Nephron progenitor cell (in vitro differentiated cells): ENCODE measurements around the gene AADACL4.
A peak's percentile ranks its signal among the peaks of the same experiment; 100 is the strongest.

ENCODE experiments used
- DNase-seq: peaks from one replicate; pipeline ENCODE4 v3.0.0; 2021
- H3K27ac Mint-ChIP-seq: 2 replicates; pipeline ENCODE4 v1.8.0; 2021; ENCODE audit warnings: mild to moderate bottlenecking, moderate library complexity, mixed read lengths
- H3K27me3 Mint-ChIP-seq: 2 replicates; pipeline ENCODE4 v1.8.0; 2021; ENCODE audit warnings: mild to moderate bottlenecking, low read depth, mixed read lengths; ENCODE audit not compliant: poor library complexity
- H3K36me3 Mint-ChIP-seq: 2 replicates; pipeline ENCODE4 v1.8.0; 2021; ENCODE audit warnings: low read depth, mixed read lengths
- H3K4me1 Mint-ChIP-seq: 2 replicates; pipeline ENCODE4 v1.8.0; 2021; ENCODE audit warnings: mixed read lengths
- H3K4me3 Mint-ChIP-seq: 2 replicates; pipeline ENCODE4 v1.8.0; 2021; ENCODE audit warnings: mild to moderate bottlenecking, moderate library complexity, mixed read lengths
- H3K9me3 Mint-ChIP-seq: 2 replicates; pipeline ENCODE4 v1.8.0; 2021; ENCODE audit warnings: mild to moderate bottlenecking, moderate library complexity, mixed read lengths
- TF ChIP-seq, protein P1 (sequence below): fragments of 200-600 bp; sonication (generic); IDR thresholded peaks from 2 replicates; pipeline ENCODE4 v1.5.0; 2021; ENCODE audit warnings: antibody characterized with exemption

The AADACL4 gene

DNA sequence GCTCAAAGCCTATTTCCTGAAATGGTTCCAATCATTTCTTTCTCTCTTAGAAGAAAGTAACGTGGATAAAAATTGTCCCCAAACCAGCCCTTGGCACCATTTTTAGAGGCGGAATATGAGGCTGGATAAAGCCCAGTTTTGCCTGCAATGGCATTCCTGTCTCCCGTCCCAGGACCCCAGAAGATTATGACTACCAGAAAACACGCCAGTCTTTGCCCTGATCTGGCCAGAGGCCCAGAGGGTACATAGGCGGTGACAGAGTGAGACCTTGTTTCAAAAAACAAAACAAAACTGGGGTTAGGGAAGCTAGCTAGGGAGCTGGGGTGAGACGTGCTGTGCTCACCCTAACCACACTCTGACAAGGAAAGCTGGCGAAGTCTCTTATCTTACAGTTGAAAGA is at the start of gene AADACL4:
TSS of gene AADACL4 (plus strand) at position 301 of the 400 bp plus-strand sequence. CDS start 462 bp downstream, outside the sequence.
- Mint-ChIP-seq H3K9me3 (peaks cover 43% of the 10 kb centered on the region), H3K4me1 (no peaks in the 10 kb centered on the region), H3K27ac (no peak within 1 kb of the TSS), H3K4me3 (no peak within 1 kb of the TSS), H3K36me3 (peaks cover 21% of the 10 kb centered on the region), H3K27me3 (peaks cover 33% of the 10 kb centered on the region)
- DNase-seq = no peak
- TF ChIP-seq, protein P1, sequence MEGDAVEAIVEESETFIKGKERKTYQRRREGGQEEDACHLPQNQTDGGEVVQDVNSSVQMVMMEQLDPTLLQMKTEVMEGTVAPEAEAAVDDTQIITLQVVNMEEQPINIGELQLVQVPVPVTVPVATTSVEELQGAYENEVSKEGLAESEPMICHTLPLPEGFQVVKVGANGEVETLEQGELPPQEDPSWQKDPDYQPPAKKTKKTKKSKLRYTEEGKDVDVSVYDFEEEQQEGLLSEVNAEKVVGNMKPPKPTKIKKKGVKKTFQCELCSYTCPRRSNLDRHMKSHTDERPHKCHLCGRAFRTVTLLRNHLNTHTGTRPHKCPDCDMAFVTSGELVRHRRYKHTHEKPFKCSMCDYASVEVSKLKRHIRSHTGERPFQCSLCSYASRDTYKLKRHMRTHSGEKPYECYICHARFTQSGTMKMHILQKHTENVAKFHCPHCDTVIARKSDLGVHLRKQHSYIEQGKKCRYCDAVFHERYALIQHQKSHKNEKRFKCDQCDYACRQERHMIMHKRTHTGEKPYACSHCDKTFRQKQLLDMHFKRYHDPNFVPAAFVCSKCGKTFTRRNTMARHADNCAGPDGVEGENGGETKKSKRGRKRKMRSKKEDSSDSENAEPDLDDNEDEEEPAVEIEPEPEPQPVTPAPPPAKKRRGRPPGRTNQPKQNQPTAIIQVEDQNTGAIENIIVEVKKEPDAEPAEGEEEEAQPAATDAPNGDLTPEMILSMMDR = no peak

DNA sequence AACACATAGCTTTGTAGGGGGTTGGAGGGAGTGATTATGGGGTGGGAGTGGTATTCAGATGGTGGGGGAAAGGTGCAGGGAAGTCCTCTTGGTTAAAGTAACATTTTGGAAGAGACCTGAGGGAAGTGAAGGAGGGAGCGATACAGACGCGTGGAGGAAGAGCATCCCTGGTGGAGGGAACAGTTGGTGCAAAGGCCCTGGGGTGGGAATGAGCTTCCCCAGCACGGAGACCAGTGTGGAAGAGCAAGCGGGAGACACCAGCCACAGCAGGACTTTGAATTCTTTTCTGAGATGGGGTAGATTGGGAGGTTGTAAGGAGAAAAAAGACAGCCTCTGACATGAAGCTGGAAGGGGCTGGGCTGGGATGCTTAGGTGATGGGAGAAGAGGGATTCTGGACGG is 49.4 kb upstream of the AADACL4 start:
- no peaks in the 10 kb centered on the region for H3K9me3 Mint-ChIP-seq

DNA sequence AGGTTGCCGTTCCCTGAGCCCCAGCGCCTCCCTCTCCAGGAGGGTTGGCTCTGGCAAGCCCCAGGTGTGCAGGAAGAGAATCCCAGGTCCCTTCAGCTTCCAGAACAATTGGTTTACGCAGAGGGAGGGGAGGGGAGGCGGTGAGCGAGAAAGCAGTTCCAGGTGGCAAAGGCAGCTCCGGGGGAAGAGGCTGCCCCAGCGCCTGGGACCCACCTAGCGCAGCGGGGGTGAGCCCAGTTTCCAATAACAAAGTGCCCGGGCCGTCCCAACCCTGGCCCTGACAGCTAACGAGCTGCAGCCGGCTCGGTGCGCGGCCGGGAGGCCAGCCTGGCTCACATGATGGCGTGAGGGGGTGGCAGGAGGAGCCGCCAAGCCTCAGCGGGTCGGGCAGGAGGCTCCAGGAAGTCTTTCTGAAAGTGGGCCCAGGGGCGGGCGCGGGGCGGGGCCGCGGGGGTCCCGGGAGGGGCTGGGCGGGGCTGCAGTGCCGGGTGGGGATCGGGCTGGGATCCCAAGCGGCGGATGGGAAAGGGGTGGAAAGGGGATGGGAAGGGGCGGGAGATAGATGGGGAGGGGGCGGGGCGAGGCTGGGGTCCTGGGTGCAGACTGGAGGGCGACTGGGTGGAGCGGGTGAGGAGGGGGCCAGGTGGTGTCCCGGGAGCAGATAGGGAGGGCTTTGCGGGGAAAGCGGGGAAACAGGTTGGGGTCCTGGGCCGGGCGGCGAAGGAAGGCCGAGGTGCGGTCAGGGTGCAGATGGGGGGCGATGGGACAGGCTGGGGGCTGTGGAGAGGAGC is 48.7 kb upstream of the AADACL4 start:
- DNase-seq = peak; percentile 86
- Mint-ChIP-seq H3K9me3 (no peaks in the 10 kb centered on the region), H3K36me3 (peaks cover 4% of the 10 kb centered on the region), H3K4me3 (peak overlapping the region; percentile 78), H3K27ac (peak overlapping the region; percentile 62), H3K4me1 (peaks cover 80% of the 10 kb centered on the region), H3K27me3 (peaks cover 19% of the 10 kb centered on the region)
- TF ChIP-seq, protein P1 = no peak

More for the DNA sequence above, 49.4 kb upstream of the AADACL4 start:
- Mint-ChIP-seq H3K27ac (peak overlapping the region; percentile 62), H3K4me3 (peak overlapping the region; percentile 78), H3K36me3 (peaks cover 4% of the 10 kb centered on the region), H3K4me1 (peaks cover 73% of the 10 kb centered on the region), H3K27me3 (peaks cover 14% of the 10 kb centered on the region)
- TF ChIP-seq, protein P1 = no peak
- no peak for DNase-seq

DNA sequence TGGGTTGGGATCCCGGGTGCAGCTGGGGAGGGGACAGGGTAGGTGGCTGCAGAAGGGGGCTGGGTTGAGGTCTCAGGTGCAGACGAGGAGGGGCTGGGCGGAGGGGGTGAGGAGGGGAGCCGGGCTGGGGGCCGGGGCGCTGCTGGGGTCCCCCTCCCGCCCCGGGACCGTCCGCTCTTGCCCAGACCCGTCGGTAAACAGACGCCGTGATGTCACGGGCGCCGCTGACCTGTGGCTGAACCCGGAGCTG is 48.2 kb upstream of the AADACL4 start:
- DNase-seq = no peak
- Mint-ChIP-seq H3K4me1 (peaks cover 83% of the 10 kb centered on the region), H3K27ac (no peak overlapping the region)

DNA sequence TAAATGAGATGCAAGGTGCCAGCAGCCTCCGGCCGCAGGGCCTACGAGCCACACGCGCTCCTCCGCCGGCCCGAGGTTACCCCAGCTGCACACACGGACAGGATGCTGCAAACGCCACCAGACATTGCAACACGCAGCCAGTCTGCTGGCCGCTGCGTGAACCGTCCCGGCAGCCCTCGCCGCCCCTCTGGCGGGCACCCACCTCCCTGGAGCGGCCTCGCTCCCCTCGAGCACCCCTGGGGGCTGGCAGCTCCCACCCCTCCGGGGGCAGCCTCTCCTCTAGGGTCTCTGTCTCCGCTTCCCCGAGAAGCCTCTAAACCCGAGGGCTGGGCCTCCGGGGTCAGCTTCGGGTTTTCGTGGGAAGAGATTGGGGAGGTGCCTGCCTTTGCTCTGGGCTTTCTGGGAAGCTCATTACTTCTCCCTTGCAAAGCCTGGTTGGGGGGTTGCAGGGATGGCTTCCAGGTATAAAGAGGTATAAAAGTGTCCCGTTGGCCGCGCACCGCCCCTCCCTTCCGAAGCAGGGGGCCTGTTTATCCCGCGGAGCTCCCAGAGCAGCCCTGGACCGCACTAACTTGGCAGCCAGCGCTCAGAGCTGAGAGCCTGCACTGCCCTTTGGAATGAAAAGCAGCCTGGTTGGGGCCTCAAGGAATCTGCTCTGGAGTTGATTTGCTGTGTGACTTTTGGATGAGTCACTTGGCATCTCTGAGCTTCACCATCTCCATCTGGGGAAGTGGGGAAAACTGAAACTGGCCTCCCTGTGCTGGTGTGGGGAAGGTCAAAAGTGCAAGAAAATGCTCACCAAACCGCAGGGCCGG is 47.7 kb upstream of the AADACL4 start:
- peak; percentile 81 for DNase-seq
- peak overlapping the region; percentile 68 for H3K4me3 Mint-ChIP-seq
- H3K4me1 Mint-ChIP-seq = peaks cover 83% of the 10 kb centered on the region
- H3K36me3 Mint-ChIP-seq = no peaks in the 10 kb centered on the region
- peaks cover 20% of the 10 kb centered on the region for H3K27me3 Mint-ChIP-seq
- TF ChIP-seq, protein P1 = no peak
- H3K9me3 Mint-ChIP-seq = no peaks in the 10 kb centered on the region
- H3K27ac Mint-ChIP-seq = no peak overlapping the region

More for the DNA sequence above, 48.2 kb upstream of the AADACL4 start:
- Mint-ChIP-seq H3K36me3 (peaks cover 3% of the 10 kb centered on the region), H3K27me3 (peaks cover 20% of the 10 kb centered on the region), H3K9me3 (no peaks in the 10 kb centered on the region), H3K4me3 (peak overlapping the region; percentile 68)
- TF ChIP-seq, protein P1 = no peak
